ENCODE results near the gene LSR. TPM values are rescaled to one million over a fixed set of nuclear protein-coding genes. Genes with fewer than 3 reads are reported as not detected.

The LSR gene
- polyA plus RNA-seq, 1 donor from 2014 or later: 49.1 TPM

GRCh38 chr19:35313587-35313986 is 64.8 kb downstream of the LSR start:
- no peaks in the 10 kb centered on the region for H3K9me3 Mint-ChIP-seq
- H3K36me3 Mint-ChIP-seq: no peaks in the 10 kb centered on the region
- H3K27ac Mint-ChIP-seq: no peak overlapping the region
- H3K27me3 Mint-ChIP-seq: no peaks in the 10 kb centered on the region
- H3K4me3 Mint-ChIP-seq: no peak overlapping the region
- H3K4me1 Mint-ChIP-seq: peaks cover 16 to 22% (median 21%) of the 10 kb centered on the region in 3 donors

- no peaks in the 10 kb centered on the region for H3K36me3 Mint-ChIP-seq
- no peaks in the 10 kb centered on the region for H3K9me3 Mint-ChIP-seq
- H3K4me1 Mint-ChIP-seq: peaks cover 21 to 22% (median 21%) of the 10 kb centered on the region in 3 donors
- no peaks in the 10 kb centered on the region for H3K27me3 Mint-ChIP-seq
- no peak overlapping the region for H3K27ac Mint-ChIP-seq
- peak overlapping the region in 2 of 4 donors; percentile 2 to 81 for H3K4me3 Mint-ChIP-seq
These were observed 65.2 kb downstream of the LSR start for GRCh38 chr19:35314031-35314430.

GRCh38 chr19:35314858-35315470 is 66.2 kb downstream of the LSR start:
- Mint-ChIP-seq H3K9me3 (no peaks in the 10 kb centered on the region), H3K4me1 (peaks cover 24 to 28% (median 26%) of the 10 kb centered on the region in 3 donors), H3K27ac (peak overlapping the region in 2 of 3 donors; percentile 56 to 87), H3K4me3 (no peak overlapping the region), H3K36me3 (no peaks in the 10 kb centered on the region), H3K27me3 (no peaks in the 10 kb centered on the region)

DNA sequence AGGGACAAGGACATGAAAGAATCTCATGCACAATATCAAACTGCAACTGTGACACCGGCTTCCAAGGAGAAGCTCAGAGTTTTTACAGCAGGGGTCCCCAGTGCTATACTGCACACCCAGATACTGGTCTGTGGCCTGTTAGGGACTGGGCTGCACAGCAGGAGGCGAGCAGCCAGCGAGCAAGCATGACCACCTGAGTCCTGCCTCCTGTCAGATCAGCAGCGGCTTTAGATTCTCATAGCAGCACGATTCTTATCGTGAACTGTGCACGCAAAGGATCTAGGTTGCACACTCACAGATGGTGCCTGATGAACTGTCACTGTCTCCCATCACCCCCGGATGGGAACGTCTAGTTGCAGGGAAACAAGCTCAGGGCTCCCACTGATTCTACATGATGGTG is 67.1 kb downstream of the LSR start:
- no peaks in the 10 kb centered on the region for H3K9me3 Mint-ChIP-seq
- no peaks in the 10 kb centered on the region for H3K36me3 Mint-ChIP-seq
- H3K4me3 Mint-ChIP-seq: no peak overlapping the region
- peaks cover 30 to 37% (median 33%) of the 10 kb centered on the region in 3 donors for H3K4me1 Mint-ChIP-seq
- H3K27me3 Mint-ChIP-seq: no peaks in the 10 kb centered on the region
- no peak overlapping the region for H3K27ac Mint-ChIP-seq

GRCh38 chr19:35316560-35316959 is 67.8 kb downstream of the LSR start:
- Mint-ChIP-seq H3K27ac (peak overlapping the region; percentile 67 to 83 (median 75)), H3K4me3 (peak overlapping the region in 3 of 4 donors; percentile 15 to 70 (median 66)), H3K4me1 (peaks cover 34 to 43% (median 37%) of the 10 kb centered on the region in 3 donors), H3K27me3 (no peaks in the 10 kb centered on the region), H3K36me3 (no peaks in the 10 kb centered on the region), H3K9me3 (no peaks in the 10 kb centered on the region)

Other genes with a start within 250 kb of the LSR start
- 18.1 TPM for gene GRAMD1A, start 248.7 kb upstream of the LSR start, polyA plus RNA-seq
- gene SCN1B, start 218.5 kb upstream of the LSR start, polyA plus RNA-seq: not detected
- gene HPN, start 207.3 kb upstream of the LSR start, polyA plus RNA-seq: not detected
- not detected for gene FXYD3, start 133.2 kb upstream of the LSR start, polyA plus RNA-seq
- not detected for gene LGI4, start 113.9 kb upstream of the LSR start, polyA plus RNA-seq
- gene FXYD1, start 110.2 kb upstream of the LSR start, polyA plus RNA-seq: 7.1 TPM
- gene FXYD7, start 105.7 kb upstream of the LSR start, polyA plus RNA-seq: 4.2 TPM
- gene FXYD5, start 94.3 kb upstream of the LSR start, polyA plus RNA-seq: 417 TPM
- gene FAM187B, start 20.3 kb upstream of the LSR start, polyA plus RNA-seq: not detected
- gene USF2, start 20.0 kb downstream of the LSR start, polyA plus RNA-seq: 11.5 TPM
- gene HAMP, start 33.5 kb downstream of the LSR start, polyA plus RNA-seq: not detected
- gene MAG, start 43.2 kb downstream of the LSR start, polyA plus RNA-seq: 0.25 TPM
- gene CD22, start 80.2 kb downstream of the LSR start, polyA plus RNA-seq: 494 TPM
- gene FFAR1, start 98.9 kb downstream of the LSR start, polyA plus RNA-seq: 0.24 TPM
- not detected for gene FFAR3, start 109.5 kb downstream of the LSR start, polyA plus RNA-seq
- not detected for gene GPR42, start 122.1 kb downstream of the LSR start, polyA plus RNA-seq
- not detected for gene FFAR2, start 199.3 kb downstream of the LSR start, polyA plus RNA-seq
- not detected for gene KRTDAP, start 241.5 kb downstream of the LSR start, polyA plus RNA-seq

Data from IgD-negative memory B cell (primary cell).